ENCODE data around the gene CFAP61.

CFAP61 gene

GRCh38 chr20:20161611-20162010, 109.3 kb downstream of the CFAP61 start:
- no peak for DNase-seq (ENCODE audit: low read depth, low spot score)

- no peak for DNase-seq (ENCODE audit: low read depth, low spot score)
Observed at GRCh38 chr20:20167698-20168097, 115.4 kb downstream of the CFAP61 start.

- DNase-seq (ENCODE audit: low read depth, low spot score), result no peak
Observed at GRCh38 chr20:20173254-20173653, 120.9 kb downstream of the CFAP61 start.

- no peak for DNase-seq (ENCODE audit: low read depth, low spot score)
Observed at GRCh38 chr20:20174089-20174835, 121.9 kb downstream of the CFAP61 start.

- no peak for DNase-seq (ENCODE audit: low read depth, low spot score)
Observed at GRCh38 chr20:20181322-20181721, 129.0 kb downstream of the CFAP61 start.

GRCh38 chr20:20184149-20184548, 131.8 kb downstream of the CFAP61 start:
- DNase-seq (ENCODE audit: low read depth, low spot score), result no peak

GRCh38 chr20:20184706-20185105, 132.4 kb downstream of the CFAP61 start:
- DNase-seq (ENCODE audit: low read depth, low spot score), result no peak

GRCh38 chr20:20188647-20189046, 136.3 kb downstream of the CFAP61 start:
- DNase-seq (ENCODE audit: low read depth, low spot score), result no peak

GRCh38 chr20:20192366-20192765, 140.0 kb downstream of the CFAP61 start:
- DNase-seq (ENCODE audit: low read depth, low spot score), result no peak

- no peak for DNase-seq (ENCODE audit: low read depth, low spot score)
Observed at GRCh38 chr20:20195021-20195705, 142.8 kb downstream of the CFAP61 start.

- DNase-seq (ENCODE audit: low read depth, low spot score), result no peak
Observed at GRCh38 chr20:20196610-20197009, 144.3 kb downstream of the CFAP61 start.

GRCh38 chr20:20198011-20198410, 145.7 kb downstream of the CFAP61 start:
- DNase-seq (ENCODE audit: low read depth, low spot score), result no peak

- DNase-seq (ENCODE audit: low read depth, low spot score), result peak; percentile 28
Observed at GRCh38 chr20:20199361-20200160, 147.2 kb downstream of the CFAP61 start.

GRCh38 chr20:20201124-20201523, 148.8 kb downstream of the CFAP61 start:
- DNase-seq (ENCODE audit: low read depth, low spot score), result no peak

GRCh38 chr20:20201639-20202038, 149.3 kb downstream of the CFAP61 start:
- no peak for DNase-seq (ENCODE audit: low read depth, low spot score)

- no peak for DNase-seq (ENCODE audit: low read depth, low spot score)
Observed at GRCh38 chr20:20202768-20203167, 150.4 kb downstream of the CFAP61 start.

GRCh38 chr20:20203784-20204183, 151.5 kb downstream of the CFAP61 start:
- no peak for DNase-seq (ENCODE audit: low read depth, low spot score)

GRCh38 chr20:20204256-20204655, 151.9 kb downstream of the CFAP61 start:
- no peak for DNase-seq (ENCODE audit: low read depth, low spot score)

GRCh38 chr20:20205141-20205861, 153.0 kb downstream of the CFAP61 start:
- DNase-seq (ENCODE audit: low read depth, low spot score), result no peak

- DNase-seq (ENCODE audit: low read depth, low spot score), result no peak
Observed at GRCh38 chr20:20205862-20206236, 153.5 kb downstream of the CFAP61 start.

GRCh38 chr20:20206788-20207187, 154.5 kb downstream of the CFAP61 start:
- DNase-seq (ENCODE audit: low read depth, low spot score), result no peak

- DNase-seq (ENCODE audit: low read depth, low spot score), result peak; percentile 69
Observed at GRCh38 chr20:20207291-20207690, 155.0 kb downstream of the CFAP61 start.
